ENCODE measurements around the gene C16orf87.

The C16orf87 gene

DNA sequence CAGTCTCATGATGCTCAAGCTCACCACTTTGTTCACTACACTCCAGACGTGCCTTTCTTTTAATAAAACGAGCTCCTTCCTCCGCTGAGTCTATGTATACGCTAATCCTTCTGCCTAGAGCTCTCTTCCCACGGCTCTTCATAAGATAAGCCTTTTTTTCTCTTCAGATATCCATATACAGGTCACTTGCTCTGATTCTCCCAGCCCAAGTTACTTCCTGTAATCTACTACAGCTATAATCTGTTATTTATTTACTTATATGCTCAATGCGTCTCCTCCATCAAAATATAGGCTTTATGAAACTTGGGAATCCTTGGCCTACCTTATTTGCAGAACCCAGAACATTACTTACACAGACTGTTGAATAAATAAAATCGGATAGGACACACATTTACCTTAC, 17.4 kb downstream of the C16orf87 start:
- no peak for ATAC-seq

DNA sequence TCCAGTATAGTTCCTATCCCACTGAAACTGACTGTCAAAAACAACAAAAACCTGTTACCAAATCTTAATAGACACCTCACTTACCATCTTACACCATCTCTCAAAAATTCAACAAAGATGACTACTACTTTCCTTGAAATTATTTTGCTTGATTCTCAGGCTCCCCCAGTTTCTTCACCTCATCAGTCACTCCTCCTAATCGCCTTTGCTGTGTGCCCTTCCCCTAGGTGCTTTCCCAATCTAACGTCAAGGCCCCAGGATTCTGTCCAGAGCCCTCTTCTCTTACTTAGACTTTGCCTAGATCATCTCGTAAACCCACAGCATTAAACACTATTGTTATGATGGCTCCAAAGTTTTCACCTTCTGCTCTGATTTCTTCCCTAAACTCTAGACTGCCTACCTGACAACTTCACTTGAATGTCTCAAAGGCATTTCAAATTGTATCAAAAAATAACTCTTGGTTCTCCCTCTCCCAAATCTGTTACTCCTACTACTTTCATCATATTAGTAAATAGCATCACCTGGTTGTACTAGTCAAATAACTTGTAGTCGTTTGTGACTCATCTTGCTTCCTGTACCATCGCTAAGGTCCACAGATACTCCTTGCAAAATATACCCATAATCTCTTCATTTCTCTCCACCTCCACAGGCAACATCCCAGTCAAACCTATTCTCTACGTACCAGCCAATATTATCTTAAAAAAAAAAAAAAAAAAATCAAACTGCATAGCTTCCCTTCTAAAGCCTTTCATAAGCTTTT, 18.0 kb downstream of the C16orf87 start:
- TF ChIP-seq ESRRG (CRISPR knock-in tag; IDR thresholded peaks at IDR 0.05): no peak
- TF ChIP-seq, protein P1, sequence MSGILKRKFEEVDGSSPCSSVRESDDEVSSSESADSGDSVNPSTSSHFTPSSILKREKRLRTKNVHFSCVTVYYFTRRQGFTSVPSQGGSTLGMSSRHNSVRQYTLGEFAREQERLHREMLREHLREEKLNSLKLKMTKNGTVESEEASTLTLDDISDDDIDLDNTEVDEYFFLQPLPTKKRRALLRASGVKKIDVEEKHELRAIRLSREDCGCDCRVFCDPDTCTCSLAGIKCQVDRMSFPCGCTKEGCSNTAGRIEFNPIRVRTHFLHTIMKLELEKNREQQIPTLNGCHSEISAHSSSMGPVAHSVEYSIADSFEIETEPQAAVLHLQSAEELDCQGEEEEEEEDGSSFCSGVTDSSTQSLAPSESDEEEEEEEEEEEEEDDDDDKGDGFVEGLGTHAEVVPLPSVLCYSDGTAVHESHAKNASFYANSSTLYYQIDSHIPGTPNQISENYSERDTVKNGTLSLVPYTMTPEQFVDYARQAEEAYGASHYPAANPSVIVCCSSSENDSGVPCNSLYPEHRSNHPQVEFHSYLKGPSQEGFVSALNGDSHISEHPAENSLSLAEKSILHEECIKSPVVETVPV (CRISPR knock-in tag; IDR thresholded peaks at IDR 0.05): no peak
- TF ChIP-seq BACH2 (CRISPR knock-in tag; IDR thresholded peaks at IDR 0.05; ENCODE audit: borderline replicate concordance): no peak
- TF ChIP-seq, protein P2, sequence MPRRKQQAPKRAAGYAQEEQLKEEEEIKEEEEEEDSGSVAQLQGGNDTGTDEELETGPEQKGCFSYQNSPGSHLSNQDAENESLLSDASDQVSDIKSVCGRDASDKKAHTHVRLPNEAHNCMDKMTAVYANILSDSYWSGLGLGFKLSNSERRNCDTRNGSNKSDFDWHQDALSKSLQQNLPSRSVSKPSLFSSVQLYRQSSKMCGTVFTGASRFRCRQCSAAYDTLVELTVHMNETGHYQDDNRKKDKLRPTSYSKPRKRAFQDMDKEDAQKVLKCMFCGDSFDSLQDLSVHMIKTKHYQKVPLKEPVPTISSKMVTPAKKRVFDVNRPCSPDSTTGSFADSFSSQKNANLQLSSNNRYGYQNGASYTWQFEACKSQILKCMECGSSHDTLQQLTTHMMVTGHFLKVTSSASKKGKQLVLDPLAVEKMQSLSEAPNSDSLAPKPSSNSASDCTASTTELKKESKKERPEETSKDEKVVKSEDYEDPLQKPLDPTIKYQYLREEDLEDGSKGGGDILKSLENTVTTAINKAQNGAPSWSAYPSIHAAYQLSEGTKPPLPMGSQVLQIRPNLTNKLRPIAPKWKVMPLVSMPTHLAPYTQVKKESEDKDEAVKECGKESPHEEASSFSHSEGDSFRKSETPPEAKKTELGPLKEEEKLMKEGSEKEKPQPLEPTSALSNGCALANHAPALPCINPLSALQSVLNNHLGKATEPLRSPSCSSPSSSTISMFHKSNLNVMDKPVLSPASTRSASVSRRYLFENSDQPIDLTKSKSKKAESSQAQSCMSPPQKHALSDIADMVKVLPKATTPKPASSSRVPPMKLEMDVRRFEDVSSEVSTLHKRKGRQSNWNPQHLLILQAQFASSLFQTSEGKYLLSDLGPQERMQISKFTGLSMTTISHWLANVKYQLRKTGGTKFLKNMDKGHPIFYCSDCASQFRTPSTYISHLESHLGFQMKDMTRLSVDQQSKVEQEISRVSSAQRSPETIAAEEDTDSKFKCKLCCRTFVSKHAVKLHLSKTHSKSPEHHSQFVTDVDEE (CRISPR knock-in tag; IDR thresholded peaks at IDR 0.05): no peak
- TF ChIP-seq PPARA (CRISPR knock-in tag; IDR thresholded peaks at IDR 0.05; ENCODE audit: borderline replicate concordance): no peak
- TF ChIP-seq TOX (CRISPR knock-in tag; IDR thresholded peaks at IDR 0.05; ENCODE audit: borderline replicate concordance): no peak
- TF ChIP-seq GLIS3 (CRISPR knock-in tag; IDR thresholded peaks at IDR 0.05): no peak
- TF ChIP-seq, protein P3, sequence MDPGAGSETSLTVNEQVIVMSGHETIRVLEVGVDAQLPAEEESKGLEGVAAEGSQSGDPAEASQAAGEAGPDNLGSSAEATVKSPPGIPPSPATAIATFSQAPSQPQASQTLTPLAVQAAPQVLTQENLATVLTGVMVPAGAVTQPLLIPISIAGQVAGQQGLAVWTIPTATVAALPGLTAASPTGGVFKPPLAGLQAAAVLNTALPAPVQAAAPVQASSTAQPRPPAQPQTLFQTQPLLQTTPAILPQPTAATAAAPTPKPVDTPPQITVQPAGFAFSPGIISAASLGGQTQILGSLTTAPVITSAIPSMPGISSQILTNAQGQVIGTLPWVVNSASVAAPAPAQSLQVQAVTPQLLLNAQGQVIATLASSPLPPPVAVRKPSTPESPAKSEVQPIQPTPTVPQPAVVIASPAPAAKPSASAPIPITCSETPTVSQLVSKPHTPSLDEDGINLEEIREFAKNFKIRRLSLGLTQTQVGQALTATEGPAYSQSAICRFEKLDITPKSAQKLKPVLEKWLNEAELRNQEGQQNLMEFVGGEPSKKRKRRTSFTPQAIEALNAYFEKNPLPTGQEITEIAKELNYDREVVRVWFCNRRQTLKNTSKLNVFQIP (CRISPR knock-in tag; IDR thresholded peaks at IDR 0.05; ENCODE audit: borderline replicate concordance, low read depth): no peak
- TF ChIP-seq ZNF8 (CRISPR knock-in tag; IDR thresholded peaks at IDR 0.05): no peak
- no peak for TF ChIP-seq CSDC2 (CRISPR knock-in tag; IDR thresholded peaks at IDR 0.05)
- TF ChIP-seq ZC3H10 (CRISPR knock-in tag; IDR thresholded peaks at IDR 0.05): no peak
- no peak for TF ChIP-seq ISL1 (CRISPR knock-in tag; IDR thresholded peaks at IDR 0.05)
- no peak for TF ChIP-seq ZNF70 (CRISPR knock-in tag; IDR thresholded peaks at IDR 0.05)
- no peak for TF ChIP-seq ZFP3 (CRISPR knock-in tag; IDR thresholded peaks at IDR 0.05)
- TF ChIP-seq, protein P4, sequence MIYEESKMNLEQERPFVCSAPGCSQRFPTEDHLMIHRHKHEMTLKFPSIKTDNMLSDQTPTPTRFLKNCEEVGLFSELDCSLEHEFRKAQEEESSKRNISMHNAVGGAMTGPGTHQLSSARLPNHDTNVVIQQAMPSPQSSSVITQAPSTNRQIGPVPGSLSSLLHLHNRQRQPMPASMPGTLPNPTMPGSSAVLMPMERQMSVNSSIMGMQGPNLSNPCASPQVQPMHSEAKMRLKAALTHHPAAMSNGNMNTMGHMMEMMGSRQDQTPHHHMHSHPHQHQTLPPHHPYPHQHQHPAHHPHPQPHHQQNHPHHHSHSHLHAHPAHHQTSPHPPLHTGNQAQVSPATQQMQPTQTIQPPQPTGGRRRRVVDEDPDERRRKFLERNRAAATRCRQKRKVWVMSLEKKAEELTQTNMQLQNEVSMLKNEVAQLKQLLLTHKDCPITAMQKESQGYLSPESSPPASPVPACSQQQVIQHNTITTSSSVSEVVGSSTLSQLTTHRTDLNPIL (CRISPR knock-in tag; IDR thresholded peaks at IDR 0.05; ENCODE audit: low read depth): no peak
- TF ChIP-seq SNAI2 (CRISPR knock-in tag; IDR thresholded peaks at IDR 0.05): no peak
- TF ChIP-seq ZNF565 (CRISPR knock-in tag; conservative IDR thresholded peaks at IDR 0.05; ENCODE audit: low read depth): no peak
- no peak for TF ChIP-seq TCF4 (CRISPR knock-in tag; IDR thresholded peaks at IDR 0.05; ENCODE audit: borderline replicate concordance)
- TF ChIP-seq OSR1 (CRISPR knock-in tag; IDR thresholded peaks at IDR 0.05): no peak
- no peak for ATAC-seq

More for the DNA sequence above, 17.4 kb downstream of the C16orf87 start:
- TF ChIP-seq TCF4 (CRISPR knock-in tag; IDR thresholded peaks at IDR 0.05; ENCODE audit: borderline replicate concordance): no peak
- no peak for TF ChIP-seq ZNF70 (CRISPR knock-in tag; IDR thresholded peaks at IDR 0.05)
- TF ChIP-seq ZNF565 (CRISPR knock-in tag; conservative IDR thresholded peaks at IDR 0.05; ENCODE audit: low read depth): no peak
- no peak for TF ChIP-seq ARNTL (CRISPR knock-in tag; IDR thresholded peaks at IDR 0.05; ENCODE audit: borderline replicate concordance, low read depth)

DNA sequence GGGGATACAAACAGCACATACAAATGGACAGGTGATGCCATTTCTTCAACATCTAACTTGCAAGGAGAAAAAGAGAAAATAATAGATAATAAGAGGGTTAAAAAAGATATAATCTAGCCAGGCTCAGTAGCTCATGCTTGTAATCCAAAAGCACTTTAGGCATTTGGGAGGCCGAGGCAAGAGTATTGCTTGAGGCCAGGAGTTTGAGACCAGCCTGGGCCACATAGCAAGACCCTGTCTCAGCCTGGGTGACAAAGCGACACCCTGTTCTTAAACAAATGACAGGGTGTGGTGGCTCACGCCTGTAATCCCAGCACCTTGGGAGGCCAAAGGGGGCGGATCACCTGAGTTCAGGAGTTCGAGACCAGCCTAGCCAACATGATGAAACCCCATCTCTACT, 19.3 kb downstream of the C16orf87 start:
- TF ChIP-seq OSR1 (CRISPR knock-in tag; IDR thresholded peaks at IDR 0.05) (no peak), ZNF565 (CRISPR knock-in tag; conservative IDR thresholded peaks at IDR 0.05; ENCODE audit: low read depth) (no peak), ZNF70 (CRISPR knock-in tag; IDR thresholded peaks at IDR 0.05) (no peak)
- TF ChIP-seq, protein P4 (CRISPR knock-in tag; IDR thresholded peaks at IDR 0.05; ENCODE audit: low read depth): no peak
- ATAC-seq: no peak
